Activated naive CD8-positive, alpha-beta T cell treated with anti-CD3 and anti-CD28 coated beads, Interleukin-2, amount 10 ng/mL, durations not matched to agents 7 days and 5 days (primary cell): ENCODE measurements around the gene TAF3. TPM values are rescaled to one million over a fixed set of nuclear protein-coding genes. Genes with fewer than 3 reads are reported as not detected.

ENCODE experiments used
- ATAC-seq: fragments of 150-1000 bp; cut with Tn5 transposase; one replicate; pipeline ENCODE4 v1.10.0; 2021; ENCODE audit warnings: low read depth, moderate library complexity
- POLR2A ChIA-PET: fragments of 350-600 bp; sonication (Branson Sonifier 250); formaldehyde crosslinking; loops from one replicate; lab custom pipeline; 2021; ENCODE audit warnings: antibody characterized with exemption; lab: Charles Lee
- DNase-seq: peaks from one replicate; pipeline ENCODE4 v3.0.0; 2021
- H3K27ac Mint-ChIP-seq: one replicate; pipeline ENCODE4 v1.8.0; 2022; ENCODE audit warnings: mild to moderate bottlenecking, mixed read lengths
- H3K27me3 Mint-ChIP-seq: one replicate; pipeline ENCODE4 v1.8.0; 2022; ENCODE audit warnings: mild to moderate bottlenecking, moderate library complexity, mixed read lengths
- H3K36me3 Mint-ChIP-seq: one replicate; pipeline ENCODE4 v1.8.0; 2021; ENCODE audit warnings: mild to moderate bottlenecking, mixed read lengths
- H3K4me1 Mint-ChIP-seq: one replicate; pipeline ENCODE4 v1.8.0; 2021; ENCODE audit warnings: mixed read lengths
- H3K4me3 Mint-ChIP-seq: one replicate; pipeline ENCODE4 v1.8.0; 2022; ENCODE audit warnings: mild to moderate bottlenecking, moderate library complexity, mixed read lengths
- H3K9me3 Mint-ChIP-seq: one replicate; pipeline ENCODE4 v1.8.0; 2021; ENCODE audit warnings: mixed read lengths
- total RNA-seq, 2 experiments: library from RNA; stranded (reverse); gene quantifications; one replicate each; pipeline ENCODE4 v1.2.3, GENCODE V29; 2021

TAF3 gene
- total RNA-seq, 2 experiments from 2014 or later: 16.2 to 16.8 TPM

GRCh38 chr10:8040651-8041050 is 222.3 kb downstream of the TAF3 start:
- Mint-ChIP-seq H3K27me3 (peaks cover 94% of the 10 kb centered on the region), H3K4me3 (no peak overlapping the region), H3K36me3 (no peaks in the 10 kb centered on the region), H3K27ac (no peak overlapping the region), H3K9me3 (no peaks in the 10 kb centered on the region), H3K4me1 (peaks cover 41% of the 10 kb centered on the region)
- ATAC-seq (no peak), DNase-seq (no peak)
- POLR2A ChIA-PET: no interaction called here

GRCh38 chr10:8041284-8041991 is 223.1 kb downstream of the TAF3 start:
- H3K9me3 Mint-ChIP-seq: no peaks in the 10 kb centered on the region
- H3K4me3 Mint-ChIP-seq: no peak overlapping the region
- no peak overlapping the region for H3K27ac Mint-ChIP-seq
- ATAC-seq (no peak), DNase-seq (no peak)
- peaks cover 98% of the 10 kb centered on the region for H3K27me3 Mint-ChIP-seq
- H3K4me1 Mint-ChIP-seq: peaks cover 48% of the 10 kb centered on the region
- POLR2A ChIA-PET: no interaction called here
- H3K36me3 Mint-ChIP-seq: no peaks in the 10 kb centered on the region

- peaks cover 47% of the 10 kb centered on the region for H3K4me1 Mint-ChIP-seq
- no peak overlapping the region for H3K27ac Mint-ChIP-seq
- no peaks in the 10 kb centered on the region for H3K36me3 Mint-ChIP-seq
- DNase-seq (no peak), ATAC-seq (no peak)
- peaks cover 98% of the 10 kb centered on the region for H3K27me3 Mint-ChIP-seq
- no peak overlapping the region for H3K4me3 Mint-ChIP-seq
- POLR2A ChIA-PET: no interaction called here
- H3K9me3 Mint-ChIP-seq: no peaks in the 10 kb centered on the region
Observed at GRCh38 chr10:8041992-8042720, 223.9 kb downstream of the TAF3 start.

GRCh38 chr10:8042721-8043568 is 224.6 kb downstream of the TAF3 start:
- Mint-ChIP-seq H3K27me3 (peaks cover 98% of the 10 kb centered on the region), H3K27ac (no peak overlapping the region), H3K4me1 (peaks cover 50% of the 10 kb centered on the region), H3K36me3 (no peaks in the 10 kb centered on the region), H3K9me3 (no peaks in the 10 kb centered on the region), H3K4me3 (no peak overlapping the region)
- ATAC-seq (no peak), DNase-seq (no peak)
- POLR2A ChIA-PET: no interaction called here

GRCh38 chr10:8043569-8044306 is 225.4 kb downstream of the TAF3 start:
- H3K4me3 Mint-ChIP-seq: peak overlapping the region; percentile 77
- POLR2A ChIA-PET: no interaction called here
- H3K36me3 Mint-ChIP-seq: no peaks in the 10 kb centered on the region
- H3K27ac Mint-ChIP-seq: no peak overlapping the region
- H3K9me3 Mint-ChIP-seq: no peaks in the 10 kb centered on the region
- peak; percentile 21 for ATAC-seq
- peaks cover 98% of the 10 kb centered on the region for H3K27me3 Mint-ChIP-seq
- peaks cover 52% of the 10 kb centered on the region for H3K4me1 Mint-ChIP-seq
- DNase-seq: peak; percentile 55

GRCh38 chr10:8044331-8044907 is 226.1 kb downstream of the TAF3 start:
- peaks cover 1% of the 10 kb centered on the region for H3K36me3 Mint-ChIP-seq
- H3K9me3 Mint-ChIP-seq: no peaks in the 10 kb centered on the region
- peak overlapping the region; percentile 77 for H3K4me3 Mint-ChIP-seq
- POLR2A ChIA-PET: no interaction called here
- ATAC-seq (no peak), DNase-seq (no peak)
- no peak overlapping the region for H3K27ac Mint-ChIP-seq
- H3K27me3 Mint-ChIP-seq: peaks cover 97% of the 10 kb centered on the region
- peaks cover 55% of the 10 kb centered on the region for H3K4me1 Mint-ChIP-seq

- no peak for ATAC-seq
- H3K9me3 Mint-ChIP-seq: no peaks in the 10 kb centered on the region
- DNase-seq: peak; percentile 43
- POLR2A ChIA-PET: no interaction called here
- peaks cover 1% of the 10 kb centered on the region for H3K36me3 Mint-ChIP-seq
- H3K4me3 Mint-ChIP-seq: peak overlapping the region; percentile 77
- peaks cover 55% of the 10 kb centered on the region for H3K4me1 Mint-ChIP-seq
- no peak overlapping the region for H3K27ac Mint-ChIP-seq
- peaks cover 92% of the 10 kb centered on the region for H3K27me3 Mint-ChIP-seq
Observed at GRCh38 chr10:8044908-8045725, 226.8 kb downstream of the TAF3 start.

- peaks cover 57% of the 10 kb centered on the region for H3K4me1 Mint-ChIP-seq
- POLR2A ChIA-PET: no interaction called here
- peaks cover 88% of the 10 kb centered on the region for H3K27me3 Mint-ChIP-seq
- ATAC-seq (no peak), DNase-seq (no peak)
- H3K27ac Mint-ChIP-seq: no peak overlapping the region
- H3K9me3 Mint-ChIP-seq: no peaks in the 10 kb centered on the region
- peak overlapping the region; percentile 77 for H3K4me3 Mint-ChIP-seq
- H3K36me3 Mint-ChIP-seq: peaks cover 1% of the 10 kb centered on the region
Observed at GRCh38 chr10:8045726-8046494, 227.6 kb downstream of the TAF3 start.

- H3K9me3 Mint-ChIP-seq: no peaks in the 10 kb centered on the region
- H3K4me1 Mint-ChIP-seq: peaks cover 57% of the 10 kb centered on the region
- H3K27ac Mint-ChIP-seq: no peak overlapping the region
- no peak for ATAC-seq
- no peak for DNase-seq
- no peak overlapping the region for H3K4me3 Mint-ChIP-seq
- peaks cover 4% of the 10 kb centered on the region for H3K36me3 Mint-ChIP-seq
- peaks cover 80% of the 10 kb centered on the region for H3K27me3 Mint-ChIP-seq
- POLR2A ChIA-PET: no interaction called here
Observed at GRCh38 chr10:8047452-8048280, 229.4 kb downstream of the TAF3 start.

GRCh38 chr10:8048281-8049008 is 230.1 kb downstream of the TAF3 start:
- H3K4me1 Mint-ChIP-seq: peaks cover 58% of the 10 kb centered on the region
- DNase-seq (peak; percentile 47), ATAC-seq (no peak)
- no peak overlapping the region for H3K27ac Mint-ChIP-seq
- H3K27me3 Mint-ChIP-seq: peaks cover 80% of the 10 kb centered on the region
- no peaks in the 10 kb centered on the region for H3K9me3 Mint-ChIP-seq
- peaks cover 4% of the 10 kb centered on the region for H3K36me3 Mint-ChIP-seq
- peak overlapping the region; percentile 59 for H3K4me3 Mint-ChIP-seq
- POLR2A ChIA-PET: no interaction called here
